ENCODE data around the gene JAGN1. TPM values are rescaled to one million over a fixed set of nuclear protein-coding genes. Genes with fewer than 3 reads are reported as not detected.
A peak's percentile ranks its signal among the peaks of the same experiment; 100 is the strongest.

JAGN1 gene
- total and polyA plus RNA-seq, 2 of the 8 experiments (the other 6 are each of a cell fraction or from before 2014, with no cell fraction given) = 26.9 to 51.6 TPM

DNA sequence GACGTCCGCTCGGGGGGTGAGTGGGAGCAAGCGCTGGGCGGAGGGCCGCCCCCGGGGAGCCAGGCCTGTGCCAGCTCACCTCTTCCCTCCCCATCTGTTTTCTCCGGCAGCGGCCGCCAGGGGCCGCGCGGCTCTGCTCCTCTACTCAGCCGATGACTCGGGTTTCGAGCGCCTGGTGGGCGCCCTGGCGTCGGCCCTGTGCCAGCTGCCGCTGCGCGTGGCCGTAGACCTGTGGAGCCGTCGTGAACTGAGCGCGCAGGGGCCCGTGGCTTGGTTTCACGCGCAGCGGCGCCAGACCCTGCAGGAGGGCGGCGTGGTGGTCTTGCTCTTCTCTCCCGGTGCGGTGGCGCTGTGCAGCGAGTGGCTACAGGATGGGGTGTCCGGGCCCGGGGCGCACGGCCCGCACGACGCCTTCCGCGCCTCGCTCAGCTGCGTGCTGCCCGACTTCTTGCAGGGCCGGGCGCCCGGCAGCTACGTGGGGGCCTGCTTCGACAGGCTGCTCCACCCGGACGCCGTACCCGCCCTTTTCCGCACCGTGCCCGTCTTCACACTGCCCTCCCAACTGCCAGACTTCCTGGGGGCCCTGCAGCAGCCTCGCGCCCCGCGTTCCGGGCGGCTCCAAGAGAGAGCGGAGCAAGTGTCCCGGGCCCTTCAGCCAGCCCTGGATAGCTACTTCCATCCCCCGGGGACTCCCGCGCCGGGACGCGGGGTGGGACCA lies 42.6 kb downstream of the JAGN1 start (continued):
- TF ChIP-seq BACH1 (IDR thresholded peaks at IDR 0.05; ENCODE audit: low read length) (peak; percentile 18; the same call in 1 of the 2 replicates), CHD2 (IDR thresholded peaks at IDR 0.05; ENCODE audit: low read length) (no peak), SRF (IDR thresholded peaks at IDR 0.05; ENCODE audit: low read depth, low read length) (no peak), SUZ12 (IDR thresholded peaks at IDR 0.05; ENCODE audit: low read length) (0 out of 2 replicates have a peak, but pooled peaks have one; percentile 2), RFX5 (IDR thresholded peaks at IDR 0.05; ENCODE audit: borderline replicate concordance, low read depth, low read length) (no peak), SIRT6 (IDR thresholded peaks at IDR 0.05; ENCODE audit: low read length) (no peak), EP300 (IDR thresholded peaks at IDR 0.05; ENCODE audit: borderline replicate concordance in 1 of 2, low read depth in 2 of 2, low read length in 2 of 2) (no peak), EGR1 (IDR thresholded peaks at IDR 0.05; ENCODE audit: borderline replicate concordance, low read depth, low read length) (no peak), POLR2A (IDR thresholded peaks at IDR 0.05; ENCODE audit: control extremely low read depth in 1 of 2, low read depth in 2 of 2, low read length in 2 of 2) (peak in 1 of 2 experiments; percentile 22; a peak in 1 of 3 replicates), CREB1 (IDR thresholded peaks at IDR 0.05) (peak; percentile 77), KDM1A (IDR thresholded peaks at IDR 0.05; ENCODE audit: borderline replicate concordance, low read length) (no peak), PHF8 (conservative IDR thresholded peaks at IDR 0.05; ENCODE audit: low read depth, low read length) (peak; percentile 47; the same call in 1 of the 2 replicates), POU5F1 (IDR thresholded peaks at IDR 0.05; ENCODE audit: low read depth, low read length) (no peak), NANOG (IDR thresholded peaks at IDR 0.05; ENCODE audit: insufficient read depth, low read depth, low read length, poor library complexity, severe bottlenecking) (no peak), POLR2AphosphoS5 (IDR thresholded peaks at IDR 0.05; ENCODE audit: low read depth, low read length) (no peak), TBP (IDR thresholded peaks at IDR 0.05; ENCODE audit: low read depth, low read length) (peak; percentile 35; the same call in 1 of the 2 replicates)
- TF ChIP-seq, protein P1, sequence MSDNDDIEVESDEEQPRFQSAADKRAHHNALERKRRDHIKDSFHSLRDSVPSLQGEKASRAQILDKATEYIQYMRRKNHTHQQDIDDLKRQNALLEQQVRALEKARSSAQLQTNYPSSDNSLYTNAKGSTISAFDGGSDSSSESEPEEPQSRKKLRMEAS (IDR thresholded peaks at IDR 0.05) = peak; percentile 82
- TF ChIP-seq, protein P2, sequence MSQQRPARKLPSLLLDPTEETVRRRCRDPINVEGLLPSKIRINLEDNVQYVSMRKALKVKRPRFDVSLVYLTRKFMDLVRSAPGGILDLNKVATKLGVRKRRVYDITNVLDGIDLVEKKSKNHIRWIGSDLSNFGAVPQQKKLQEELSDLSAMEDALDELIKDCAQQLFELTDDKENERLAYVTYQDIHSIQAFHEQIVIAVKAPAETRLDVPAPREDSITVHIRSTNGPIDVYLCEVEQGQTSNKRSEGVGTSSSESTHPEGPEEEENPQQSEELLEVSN (IDR thresholded peaks at IDR 0.05) = peak; percentile 96
- TF ChIP-seq, protein P3, sequence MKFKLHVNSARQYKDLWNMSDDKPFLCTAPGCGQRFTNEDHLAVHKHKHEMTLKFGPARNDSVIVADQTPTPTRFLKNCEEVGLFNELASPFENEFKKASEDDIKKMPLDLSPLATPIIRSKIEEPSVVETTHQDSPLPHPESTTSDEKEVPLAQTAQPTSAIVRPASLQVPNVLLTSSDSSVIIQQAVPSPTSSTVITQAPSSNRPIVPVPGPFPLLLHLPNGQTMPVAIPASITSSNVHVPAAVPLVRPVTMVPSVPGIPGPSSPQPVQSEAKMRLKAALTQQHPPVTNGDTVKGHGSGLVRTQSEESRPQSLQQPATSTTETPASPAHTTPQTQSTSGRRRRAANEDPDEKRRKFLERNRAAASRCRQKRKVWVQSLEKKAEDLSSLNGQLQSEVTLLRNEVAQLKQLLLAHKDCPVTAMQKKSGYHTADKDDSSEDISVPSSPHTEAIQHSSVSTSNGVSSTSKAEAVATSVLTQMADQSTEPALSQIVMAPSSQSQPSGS (IDR thresholded peaks at IDR 0.05; ENCODE audit: low read length) = no peak
- TF ChIP-seq, protein P4, sequence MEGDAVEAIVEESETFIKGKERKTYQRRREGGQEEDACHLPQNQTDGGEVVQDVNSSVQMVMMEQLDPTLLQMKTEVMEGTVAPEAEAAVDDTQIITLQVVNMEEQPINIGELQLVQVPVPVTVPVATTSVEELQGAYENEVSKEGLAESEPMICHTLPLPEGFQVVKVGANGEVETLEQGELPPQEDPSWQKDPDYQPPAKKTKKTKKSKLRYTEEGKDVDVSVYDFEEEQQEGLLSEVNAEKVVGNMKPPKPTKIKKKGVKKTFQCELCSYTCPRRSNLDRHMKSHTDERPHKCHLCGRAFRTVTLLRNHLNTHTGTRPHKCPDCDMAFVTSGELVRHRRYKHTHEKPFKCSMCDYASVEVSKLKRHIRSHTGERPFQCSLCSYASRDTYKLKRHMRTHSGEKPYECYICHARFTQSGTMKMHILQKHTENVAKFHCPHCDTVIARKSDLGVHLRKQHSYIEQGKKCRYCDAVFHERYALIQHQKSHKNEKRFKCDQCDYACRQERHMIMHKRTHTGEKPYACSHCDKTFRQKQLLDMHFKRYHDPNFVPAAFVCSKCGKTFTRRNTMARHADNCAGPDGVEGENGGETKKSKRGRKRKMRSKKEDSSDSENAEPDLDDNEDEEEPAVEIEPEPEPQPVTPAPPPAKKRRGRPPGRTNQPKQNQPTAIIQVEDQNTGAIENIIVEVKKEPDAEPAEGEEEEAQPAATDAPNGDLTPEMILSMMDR (IDR thresholded peaks at IDR 0.05; ENCODE audit: control extremely low read depth in 1 of 3, insufficient read depth in 1 of 3, low read depth in 1 of 3, low read length in 3 of 3) = peak; percentile 67 to 72 (median 68)
